C4-2B (cell line): ENCODE data around the gene TNS3.

ENCODE experiments used
- CTCF ChIP-seq: fragments of 450-650 bp; conservative IDR thresholded peaks from 2 replicates; pipeline ENCODE4 v1.5.1; 2017; ENCODE audit warnings: mild to moderate bottlenecking
- ZFX ChIP-seq: fragments of 450-650 bp; IDR thresholded peaks from 2 replicates; pipeline ENCODE4 v1.6.1; 2017

- TF ChIP-seq CTCF (no peak), ZFX (no peak)
Measured at GRCh38 chr7:47280114-47280513, 301.8 kb downstream of the TNS3 start.
